IPS DF 19.7 (cell line): Measurements from ENCODE around the gene LRRC4C.
A peak's percentile ranks its signal among the peaks of the same experiment; 100 is the strongest.
"Not testable (repeated sequence)": the region's sequence is repeated elsewhere in the genome, so short reads cannot be mapped to it uniquely, and the experiment has no call there.

ENCODE experiments used
- DNase-seq: peaks from one replicate; pipeline ENCODE4 v3.0.0-alpha.2; 2013; ENCODE audit warnings: low read depth, low spot score

Gene LRRC4C

GRCh38 chr11:40179541-40179940 lies 1279.9 kb downstream of the LRRC4C start:
- DNase-seq, result no peak

GRCh38 chr11:40178470-40178869 lies 1281.0 kb downstream of the LRRC4C start:
- DNase-seq, result no peak

GRCh38 chr11:40175980-40176379 lies 1283.5 kb downstream of the LRRC4C start:
- DNase-seq, result no peak

- no peak for DNase-seq
Observed at GRCh38 chr11:40170078-40170477, 1289.4 kb downstream of the LRRC4C start.

GRCh38 chr11:40168414-40168813 lies 1291.0 kb downstream of the LRRC4C start:
- no peak for DNase-seq

GRCh38 chr11:40167805-40168204 lies 1291.6 kb downstream of the LRRC4C start:
- DNase-seq, result not testable (repeated sequence)

GRCh38 chr11:40166892-40167291 lies 1292.6 kb downstream of the LRRC4C start:
- DNase-seq, result no peak

- DNase-seq, result no peak
Observed at GRCh38 chr11:40162901-40163883, 1296.3 kb downstream of the LRRC4C start.

- DNase-seq, result no peak
Observed at GRCh38 chr11:40161854-40162410, 1297.5 kb downstream of the LRRC4C start.

- DNase-seq, result no peak
Observed at GRCh38 chr11:40160418-40160817, 1299.0 kb downstream of the LRRC4C start.

GRCh38 chr11:40149721-40150120 lies 1309.7 kb downstream of the LRRC4C start:
- DNase-seq, result no peak

- DNase-seq, result no peak
Observed at GRCh38 chr11:40140560-40140959, 1318.9 kb downstream of the LRRC4C start.

GRCh38 chr11:40139536-40139935 lies 1319.9 kb downstream of the LRRC4C start:
- no peak for DNase-seq

- DNase-seq, result no peak
Observed at GRCh38 chr11:40139066-40139465, 1320.4 kb downstream of the LRRC4C start.

- DNase-seq, result no peak
Observed at GRCh38 chr11:40134820-40135570, 1324.5 kb downstream of the LRRC4C start.

GRCh38 chr11:40133498-40133897 lies 1326.0 kb downstream of the LRRC4C start:
- DNase-seq, result no peak

GRCh38 chr11:40132912-40133311 lies 1326.5 kb downstream of the LRRC4C start:
- DNase-seq, result no peak

GRCh38 chr11:40130427-40130826 lies 1329.0 kb downstream of the LRRC4C start:
- peak; percentile 23 for DNase-seq

GRCh38 chr11:40129266-40129665 lies 1330.2 kb downstream of the LRRC4C start:
- DNase-seq, result no peak

- DNase-seq, result no peak
Observed at GRCh38 chr11:40125054-40125453, 1334.4 kb downstream of the LRRC4C start.

GRCh38 chr11:40119661-40120060 lies 1339.8 kb downstream of the LRRC4C start:
- DNase-seq, result no peak

- DNase-seq, result no peak
Observed at GRCh38 chr11:40118780-40119179, 1340.7 kb downstream of the LRRC4C start.
